GM12801 (cell line): ENCODE data around the gene TPM1.

Experiments
- CTCF ChIP-seq: IDR thresholded peaks from one replicate; pipeline ENCODE4 v1.5.1; 2011; ENCODE audit warnings: control low read depth; ENCODE audit not compliant: insufficient read length; ENCODE audit errors: extremely low read depth

The TPM1 gene

GRCh38 chr15:63041974-63042876, at the start of gene TPM1:
Gene TPM1, plus strand, starts transcription at chr15:63042747. Its CDS starts 83 bp downstream, at chr15:63042830.
- no peak for TF ChIP-seq CTCF

GRCh38 chr15:62993066-62993465, 49.5 kb upstream of the TPM1 start:
- TF ChIP-seq CTCF: no peak

- no peak for TF ChIP-seq CTCF
These were observed 48.1 kb upstream of the TPM1 start for GRCh38 chr15:62994439-62994838.

GRCh38 chr15:62994975-62995681, 47.4 kb upstream of the TPM1 start:
- no peak for TF ChIP-seq CTCF

- no peak for TF ChIP-seq CTCF
These were observed 45.1 kb upstream of the TPM1 start for GRCh38 chr15:62997441-62997840.

GRCh38 chr15:62998262-62998890, 44.2 kb upstream of the TPM1 start:
- TF ChIP-seq CTCF: no peak

DNA sequence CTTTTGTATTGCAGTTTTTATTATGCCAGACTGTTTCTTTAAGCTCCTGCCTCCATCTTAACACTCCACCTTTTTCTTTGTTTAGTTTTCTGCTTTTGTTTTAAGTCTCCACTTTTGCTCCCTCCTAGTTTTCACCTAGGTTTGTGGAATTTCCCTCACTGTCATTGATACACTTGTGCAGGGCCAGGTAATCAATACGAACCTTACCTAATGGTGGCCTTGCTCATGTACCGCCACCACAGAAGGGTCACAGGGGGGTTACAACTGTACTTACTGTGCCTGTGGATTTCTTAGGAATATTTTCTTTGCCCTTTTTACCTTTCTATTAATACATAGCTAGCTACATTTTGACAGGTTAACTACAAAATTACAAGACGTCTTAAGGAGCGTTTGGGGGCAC, 43.4 kb upstream of the TPM1 start:
- no peak for TF ChIP-seq CTCF
